ENCODE data around the gene SPG11. TPM values are rescaled to one million over a fixed set of nuclear protein-coding genes. Genes with fewer than 3 reads are reported as not detected.

SPG11 gene
- total and polyA plus RNA-seq, 2 of the 13 experiments (the other 11 are each of a cell fraction or from before 2014, with no cell fraction given) = 31.5 to 40.7 TPM

- peak; percentile 66 for TF ChIP-seq ATF2 (CRISPR knock-in tag; IDR thresholded peaks at IDR 0.05)
- no peak for TF ChIP-seq KDM6A (CRISPR knock-in tag; IDR thresholded peaks at IDR 0.05; ENCODE audit: low read depth)
- TF ChIP-seq ZNF761 (CRISPR knock-in tag; conservative IDR thresholded peaks at IDR 0.05) = peak; percentile 65; the same call in 1 of the 2 replicates
- TF ChIP-seq ZNF609 (CRISPR knock-in tag; IDR thresholded peaks at IDR 0.05; ENCODE audit: borderline replicate concordance) = peak; percentile 71
- TF ChIP-seq GPBP1L1 (CRISPR knock-in tag; IDR thresholded peaks at IDR 0.05) = no peak
- TF ChIP-seq SSRP1 (CRISPR knock-in tag; IDR thresholded peaks at IDR 0.05) = peak; percentile 89
- peak; percentile 70; the same call in 1 of the 2 replicates for TF ChIP-seq WIZ (CRISPR knock-in tag; IDR thresholded peaks at IDR 0.05)
- no peak for TF ChIP-seq LBX2 (CRISPR knock-in tag; IDR thresholded peaks at IDR 0.05; ENCODE audit: borderline replicate concordance)
- TF ChIP-seq AGO1 (IDR thresholded peaks at IDR 0.05; ENCODE audit: low read depth, low read length, poor library complexity, severe bottlenecking) = peak; percentile 23
- TF ChIP-seq ZNF383 (CRISPR knock-in tag; IDR thresholded peaks at IDR 0.05; ENCODE audit: borderline replicate concordance) = peak; percentile 40; the same call in 1 of the 2 replicates
- 0 out of 2 replicates have a peak, but pooled peaks have one; percentile 75 for TF ChIP-seq ZNF703 (CRISPR knock-in tag; IDR thresholded peaks at IDR 0.05; ENCODE audit: borderline replicate concordance)
- peak; percentile 91 for TF ChIP-seq FOXC1 (CRISPR knock-in tag; IDR thresholded peaks at IDR 0.05; ENCODE audit: borderline replicate concordance)
- TF ChIP-seq ZNF570 (CRISPR knock-in tag; IDR thresholded peaks at IDR 0.05; ENCODE audit: borderline replicate concordance) = peak; percentile 91; the same call in 1 of the 2 replicates
- TF ChIP-seq ZSCAN29 (CRISPR knock-in tag; conservative IDR thresholded peaks at IDR 0.05) = no peak
- peak; percentile 90 for TF ChIP-seq ZNF280B (CRISPR knock-in tag; IDR thresholded peaks at IDR 0.05; ENCODE audit: borderline replicate concordance)
- peak; percentile 65; the same call in 1 of the 2 replicates for TF ChIP-seq SNAI1 (CRISPR knock-in tag; IDR thresholded peaks at IDR 0.05; ENCODE audit: borderline replicate concordance)
Measured at GRCh38 chr15:44663410-44664308, at the start of gene SPG11 (continued).
